HG03558 (cell line): ENCODE results near the gene CDK5RAP1.

Source experiments
- ATAC-seq: cut with Tn5 transposase; IDR thresholded peaks from one replicate; pipeline ENCODE4 v1.9.1; 2021; ENCODE audit warnings: moderate number of reproducible peaks; ENCODE audit not compliant: unreplicated experiment; ENCODE audit errors: extremely low read depth

CDK5RAP1 gene

GRCh38 chr20:33337119-33337518, 64.2 kb downstream of the CDK5RAP1 start:
- no peak for ATAC-seq

GRCh38 chr20:33336375-33336774, 64.9 kb downstream of the CDK5RAP1 start:
- ATAC-seq = no peak

GRCh38 chr20:33334111-33334510, 67.2 kb downstream of the CDK5RAP1 start:
- no peak for ATAC-seq

- ATAC-seq = no peak
These were observed 67.7 kb downstream of the CDK5RAP1 start for GRCh38 chr20:33333616-33334015.

- ATAC-seq = no peak
These were observed 68.3 kb downstream of the CDK5RAP1 start for GRCh38 chr20:33332905-33333456.

- no peak for ATAC-seq
These were observed 72.9 kb downstream of the CDK5RAP1 start for GRCh38 chr20:33328157-33329137.

- ATAC-seq = no peak
These were observed 76.0 kb downstream of the CDK5RAP1 start for GRCh38 chr20:33325350-33325749.

GRCh38 chr20:33323236-33323635, 78.1 kb downstream of the CDK5RAP1 start:
- ATAC-seq = no peak

GRCh38 chr20:33322456-33322855, 78.9 kb downstream of the CDK5RAP1 start:
- ATAC-seq = no peak

- no peak for ATAC-seq
These were observed 81.3 kb downstream of the CDK5RAP1 start for GRCh38 chr20:33320006-33320405.

GRCh38 chr20:33318096-33318429, 83.3 kb downstream of the CDK5RAP1 start:
- ATAC-seq = no peak

- ATAC-seq = no peak
These were observed 83.8 kb downstream of the CDK5RAP1 start for GRCh38 chr20:33317424-33318095.

GRCh38 chr20:33316958-33317357, 84.4 kb downstream of the CDK5RAP1 start:
- ATAC-seq = no peak

- ATAC-seq = no peak
These were observed 85.0 kb downstream of the CDK5RAP1 start for GRCh38 chr20:33316343-33316742.

- no peak for ATAC-seq
These were observed 87.5 kb downstream of the CDK5RAP1 start for GRCh38 chr20:33313686-33314314.

- ATAC-seq = no peak
These were observed 88.7 kb downstream of the CDK5RAP1 start for GRCh38 chr20:33312583-33312982.

GRCh38 chr20:33311996-33312395, 89.3 kb downstream of the CDK5RAP1 start:
- ATAC-seq = no peak

- no peak for ATAC-seq
These were observed 90.3 kb downstream of the CDK5RAP1 start for GRCh38 chr20:33311011-33311410.

GRCh38 chr20:33310327-33310899, 90.9 kb downstream of the CDK5RAP1 start:
- ATAC-seq = no peak

GRCh38 chr20:33309631-33310030, 91.7 kb downstream of the CDK5RAP1 start:
- no peak for ATAC-seq
